Keratinocyte (primary cell): ENCODE data around the gene LDB1.

Source experiments
- EZH2 ChIP-seq: IDR thresholded peaks from one replicate; pipeline ENCODE4 v1.6.1; 2012; ENCODE audit warnings: inconsistent platforms, mild to moderate bottlenecking, low read length, moderate library complexity
- TF ChIP-seq, protein P1 (sequence below), 3 experiments: IDR thresholded peaks in 1 of 3; conservative IDR thresholded peaks in 1 of 3; optimal IDR thresholded peaks in 1 of 3; 2 replicates in 2 of 3; 3 replicates in 1 of 3; pipeline versions ENCODE3 to v1.5.1; 2011; ENCODE audit warnings: low read length in 3 of 3, mild to moderate bottlenecking in 3 of 3, moderate library complexity in 2 of 3, control low read depth in 1 of 3, inconsistent platforms in 1 of 3; ENCODE audit not compliant: insufficient read depth in 2 of 3; ENCODE audit errors: extremely low read depth in 1 of 3

DNA sequence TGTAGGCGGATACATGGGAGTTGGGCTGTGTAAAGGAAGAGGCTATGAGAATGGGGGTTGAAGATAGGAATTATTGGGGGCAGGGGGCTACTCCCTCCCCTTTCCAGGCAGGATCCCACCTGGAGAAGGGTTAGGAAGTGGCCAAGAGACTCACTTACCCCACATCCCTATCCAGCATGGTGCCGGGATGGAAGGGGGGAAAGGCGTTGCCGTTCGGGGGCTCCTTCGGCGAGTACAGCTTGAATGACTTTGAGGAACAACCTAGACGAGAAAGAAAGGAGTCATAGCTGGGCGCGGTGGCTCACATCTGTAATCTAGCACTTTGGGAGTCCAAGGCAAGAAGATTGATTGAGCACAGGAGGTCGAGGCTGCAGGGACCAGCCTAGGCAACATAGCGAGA, 8.9 kb downstream of the LDB1 start:
- TF ChIP-seq, protein P1, sequence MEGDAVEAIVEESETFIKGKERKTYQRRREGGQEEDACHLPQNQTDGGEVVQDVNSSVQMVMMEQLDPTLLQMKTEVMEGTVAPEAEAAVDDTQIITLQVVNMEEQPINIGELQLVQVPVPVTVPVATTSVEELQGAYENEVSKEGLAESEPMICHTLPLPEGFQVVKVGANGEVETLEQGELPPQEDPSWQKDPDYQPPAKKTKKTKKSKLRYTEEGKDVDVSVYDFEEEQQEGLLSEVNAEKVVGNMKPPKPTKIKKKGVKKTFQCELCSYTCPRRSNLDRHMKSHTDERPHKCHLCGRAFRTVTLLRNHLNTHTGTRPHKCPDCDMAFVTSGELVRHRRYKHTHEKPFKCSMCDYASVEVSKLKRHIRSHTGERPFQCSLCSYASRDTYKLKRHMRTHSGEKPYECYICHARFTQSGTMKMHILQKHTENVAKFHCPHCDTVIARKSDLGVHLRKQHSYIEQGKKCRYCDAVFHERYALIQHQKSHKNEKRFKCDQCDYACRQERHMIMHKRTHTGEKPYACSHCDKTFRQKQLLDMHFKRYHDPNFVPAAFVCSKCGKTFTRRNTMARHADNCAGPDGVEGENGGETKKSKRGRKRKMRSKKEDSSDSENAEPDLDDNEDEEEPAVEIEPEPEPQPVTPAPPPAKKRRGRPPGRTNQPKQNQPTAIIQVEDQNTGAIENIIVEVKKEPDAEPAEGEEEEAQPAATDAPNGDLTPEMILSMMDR (optimal IDR thresholded peaks at IDR 0.05 in 1 of 3, IDR thresholded peaks at IDR 0.05 in 1 of 3, conservative IDR thresholded peaks at IDR 0.05 in 1 of 3; ENCODE audit: extremely low read depth in 1 of 3, insufficient read depth in 2 of 3, low read length in 3 of 3): no peak
- TF ChIP-seq EZH2: no peak
